Activated CD4-positive, alpha-beta T cell treated with anti-CD3 and anti-CD28 coated beads, Interleukin-10, Interleukin-2, amounts not matched to agents 100 ng/mL and 50 ng/mL, durations not matched to agents 16 hours and 8 hours (primary cell): ENCODE data around the gene LRRFIP1.
"Not testable (repeated sequence)": the region's sequence is repeated elsewhere in the genome, so short reads cannot be mapped to it uniquely, and the experiment has no call there.

Source experiments
- DNase-seq: peaks from one replicate; pipeline ENCODE4 v3.0.0-alpha.2; 2020

LRRFIP1 gene

GRCh38 chr2:237597196-237598145 is 29.9 kb upstream of the LRRFIP1 start:
- DNase-seq, result no peak

- DNase-seq, result no peak
These were observed 28.7 kb upstream of the LRRFIP1 start for GRCh38 chr2:237598468-237599208.

GRCh38 chr2:237599465-237600110 is 27.8 kb upstream of the LRRFIP1 start:
- DNase-seq, result no peak

GRCh38 chr2:237600205-237600846 is 27.1 kb upstream of the LRRFIP1 start:
- DNase-seq, result no peak

DNA sequence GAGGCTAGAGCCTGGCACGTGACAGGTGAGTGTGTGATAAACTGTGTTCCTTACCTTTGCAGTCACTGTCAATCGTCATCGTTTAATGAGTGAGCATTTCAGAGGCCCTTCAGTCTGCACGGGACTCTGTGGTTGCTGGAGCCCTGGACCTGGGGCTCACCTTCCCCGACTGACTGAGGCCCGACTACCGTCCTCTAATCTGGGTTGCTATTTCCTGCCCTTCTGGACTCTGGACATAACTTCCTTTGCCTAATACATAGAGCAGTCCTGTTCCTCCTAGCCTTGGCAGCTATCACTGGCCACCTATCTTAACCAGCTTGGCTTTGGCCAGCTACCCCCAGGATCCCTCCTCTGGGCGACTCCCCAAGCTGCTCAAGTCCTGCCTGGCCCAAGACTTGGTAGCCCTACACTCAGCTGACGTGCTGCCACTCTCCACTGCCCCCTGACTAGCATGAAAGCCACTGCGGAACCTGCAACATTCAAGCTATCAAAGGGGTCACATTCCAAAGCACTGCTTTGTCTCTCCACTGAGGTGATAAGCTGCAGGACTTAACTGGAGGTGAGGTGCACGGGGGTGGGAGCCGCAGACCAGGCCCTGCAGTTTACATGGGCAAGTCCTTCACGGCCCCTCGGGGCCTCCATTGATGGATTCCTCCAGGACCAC is 25.8 kb upstream of the LRRFIP1 start:
- DNase-seq, result no peak

DNA sequence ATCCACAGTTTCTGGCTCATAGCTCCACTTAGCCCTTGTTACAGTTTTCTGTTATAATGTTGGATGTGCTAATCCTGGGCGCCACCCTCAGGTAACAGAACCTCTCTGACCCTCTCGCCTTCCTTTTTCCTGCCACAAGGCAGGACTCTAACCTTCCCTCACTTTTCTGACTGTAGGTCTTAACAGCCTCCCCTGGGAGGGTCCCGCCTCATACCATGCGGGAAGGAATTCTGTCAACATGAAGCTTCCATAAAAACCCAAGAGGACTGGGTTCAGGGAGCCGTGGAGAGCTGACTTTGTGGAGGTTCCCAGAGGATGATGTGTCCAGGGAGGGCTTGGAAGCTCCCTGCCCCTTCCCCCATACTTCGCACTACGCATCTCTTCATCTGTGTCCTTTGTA is 25.0 kb upstream of the LRRFIP1 start:
- DNase-seq, result no peak

DNA sequence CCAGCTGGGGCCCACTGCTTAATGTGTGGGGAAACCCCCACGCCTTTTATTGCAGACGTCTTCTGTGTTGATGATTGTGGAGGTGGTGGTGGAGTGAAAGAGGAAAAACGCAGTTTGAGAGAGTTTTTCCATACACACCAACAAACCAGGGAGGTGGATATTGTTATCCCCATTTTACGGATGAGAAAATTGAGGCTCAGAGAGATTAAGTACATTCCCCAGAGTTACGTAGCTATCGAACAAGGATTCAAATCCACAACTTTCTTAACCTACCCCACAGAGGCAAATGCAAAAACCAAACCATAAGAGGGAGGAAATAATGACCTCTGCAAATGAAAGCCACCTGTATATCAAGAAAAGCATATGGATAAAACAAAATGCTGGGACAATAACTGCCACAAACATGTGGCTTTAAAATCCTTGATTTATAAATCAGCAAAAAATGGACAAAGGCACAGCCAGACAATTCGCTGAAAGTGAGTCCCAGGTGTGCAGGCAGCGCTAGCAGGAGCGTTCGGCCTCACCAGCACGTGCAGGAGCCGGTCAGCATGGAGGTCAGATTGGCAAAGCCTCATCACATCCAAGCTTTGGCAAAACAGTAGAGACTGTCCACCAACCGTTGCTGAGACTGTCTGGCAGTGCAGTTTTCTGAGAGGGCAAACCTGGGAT is 24.2 kb upstream of the LRRFIP1 start:
- DNase-seq, result no peak

- peak; percentile 62 for DNase-seq
These were observed 23.5 kb upstream of the LRRFIP1 start for GRCh38 chr2:237603718-237604362.

DNA sequence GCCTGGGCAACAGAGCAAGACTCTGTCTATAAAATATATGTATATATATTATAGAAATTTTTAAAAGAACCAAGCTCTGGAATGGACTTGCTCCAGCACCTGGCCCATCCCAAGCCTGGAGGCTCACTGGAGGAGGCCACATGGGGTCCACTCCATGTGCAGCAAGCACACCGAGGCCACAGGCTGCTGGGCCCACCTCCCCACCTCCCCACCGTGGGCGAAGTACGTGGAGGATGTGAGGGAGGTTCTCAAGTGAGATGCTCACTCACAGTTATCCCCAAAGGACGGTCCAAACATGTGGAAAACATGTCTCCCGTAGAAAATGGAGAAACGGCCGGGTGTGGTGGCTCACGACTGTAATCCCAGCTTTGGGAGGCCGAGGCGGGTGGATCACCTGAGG is 23.0 kb upstream of the LRRFIP1 start:
- DNase-seq, result no peak

DNA sequence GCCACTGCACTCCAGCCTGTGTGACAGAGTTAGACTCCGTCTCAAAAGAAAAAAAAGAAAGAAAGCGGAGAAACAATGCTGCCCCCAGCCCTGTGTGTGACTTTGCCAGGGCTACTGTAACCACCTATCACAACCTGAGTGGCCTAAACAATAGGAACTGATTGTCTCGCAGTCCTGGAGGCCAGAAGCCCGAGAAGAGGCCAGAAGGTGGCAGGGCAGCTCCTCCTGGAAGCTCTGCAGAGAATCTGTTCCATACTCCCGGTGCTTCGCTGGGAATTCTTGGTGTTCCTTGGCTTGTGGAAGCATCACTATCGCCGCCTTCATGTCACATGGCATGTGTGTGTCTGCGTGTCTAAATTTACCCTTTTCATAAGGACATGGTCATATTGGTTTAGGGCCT is 22.4 kb upstream of the LRRFIP1 start:
- DNase-seq, result no peak

GRCh38 chr2:237606522-237606921 is 20.9 kb upstream of the LRRFIP1 start:
- not testable (repeated sequence) for DNase-seq

GRCh38 chr2:237612527-237613357 is 14.6 kb upstream of the LRRFIP1 start:
- DNase-seq, result no peak

- DNase-seq, result no peak
These were observed 13.7 kb upstream of the LRRFIP1 start for GRCh38 chr2:237613679-237614078.

GRCh38 chr2:237614151-237614720 is 13.2 kb upstream of the LRRFIP1 start:
- DNase-seq, result no peak

- no peak for DNase-seq
These were observed 11.6 kb upstream of the LRRFIP1 start for GRCh38 chr2:237615631-237616249.

GRCh38 chr2:237616373-237616733 is 11.0 kb upstream of the LRRFIP1 start:
- no peak for DNase-seq

DNA sequence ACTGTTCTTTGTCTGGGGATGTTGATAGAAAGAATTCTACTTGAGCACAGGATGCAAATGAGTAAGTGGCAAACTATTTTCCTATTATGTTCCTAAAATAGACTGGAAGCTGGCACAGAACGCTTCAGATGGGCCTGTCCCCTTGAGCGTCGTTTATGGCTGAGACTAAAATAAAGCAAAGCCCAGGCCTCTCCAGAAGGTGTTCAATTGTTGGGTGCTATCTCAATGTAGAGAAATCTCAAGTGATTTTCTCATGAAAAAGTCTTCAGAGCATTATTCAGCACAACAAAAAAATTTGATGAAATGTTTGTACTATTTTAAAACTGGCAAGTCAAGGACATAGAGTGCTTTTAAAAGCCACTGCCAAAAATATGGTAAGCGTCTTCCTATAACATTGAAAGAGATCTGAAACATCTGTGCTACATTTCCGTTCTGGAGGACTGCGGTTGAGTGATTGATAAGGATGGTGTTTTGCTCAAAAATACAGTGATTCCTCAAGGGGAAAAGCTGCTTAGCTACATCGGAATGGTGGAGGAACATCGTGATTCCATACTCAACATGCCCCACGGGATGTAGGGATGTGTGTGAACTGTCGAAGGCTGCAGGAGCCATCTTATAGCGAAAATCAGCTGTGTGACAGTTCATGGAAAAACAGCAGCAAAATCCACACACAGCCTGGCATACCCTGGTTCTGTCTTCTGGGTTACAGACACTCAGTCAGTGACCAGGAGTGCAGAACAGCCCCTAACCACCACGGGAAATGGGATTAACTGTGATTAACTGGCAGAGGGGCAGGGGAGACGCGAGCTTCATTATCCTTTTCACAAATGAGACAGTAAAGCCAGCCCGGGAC is 10.4 kb upstream of the LRRFIP1 start:
- DNase-seq, result no peak

DNA sequence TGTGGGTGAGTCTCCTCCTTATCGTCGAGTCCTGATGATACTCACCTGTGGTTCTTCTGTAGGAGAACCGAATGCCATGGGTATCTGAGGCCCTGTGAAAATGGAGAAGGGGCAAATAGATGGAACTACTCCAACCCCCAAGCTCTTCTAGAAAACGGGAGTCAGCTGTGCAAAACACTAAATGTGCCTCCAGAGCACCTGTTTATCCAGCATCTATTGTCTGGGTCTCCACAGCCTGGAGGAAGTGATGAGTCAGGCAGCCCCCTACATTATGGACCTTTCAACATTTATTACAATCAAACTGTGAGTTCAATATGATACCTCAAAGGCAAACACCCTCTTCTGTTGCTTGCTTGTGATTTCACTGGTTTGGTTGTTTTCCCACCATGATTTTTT is 9.8 kb upstream of the LRRFIP1 start:
- no peak for DNase-seq

DNA sequence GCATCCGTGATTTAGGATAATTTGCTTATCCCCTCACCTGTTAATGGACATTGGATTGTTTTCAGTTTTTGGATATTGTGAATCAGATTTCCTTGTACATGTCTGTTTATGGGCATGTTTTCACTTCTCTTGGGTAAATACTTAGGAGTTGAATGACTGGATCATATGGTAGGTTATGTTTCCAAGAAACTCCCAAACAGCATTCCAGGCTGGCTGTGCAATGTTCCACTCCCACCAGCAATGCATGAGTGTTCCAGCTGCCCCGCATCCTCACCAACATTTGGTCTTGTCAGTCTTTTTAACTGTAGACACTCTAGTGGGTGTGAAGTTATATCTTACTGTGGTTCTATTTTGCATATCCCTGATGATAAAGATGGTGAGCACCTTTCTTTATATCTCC is 8.9 kb upstream of the LRRFIP1 start:
- DNase-seq, result no peak
